Stimulated activated CD4-positive, alpha-beta T cell treated with anti-CD3 and anti-CD28 coated beads, TNF-alpha, amount 100 ng/mL, for 4 hours (primary cell): ENCODE results near the gene TEC.

Source experiments
- DNase-seq, 3 experiments: peaks; one replicate each; pipeline ENCODE4 v3.0.0-alpha.2; 2020; ENCODE audit warnings: low read depth in 3 of 3

Gene TEC

DNA sequence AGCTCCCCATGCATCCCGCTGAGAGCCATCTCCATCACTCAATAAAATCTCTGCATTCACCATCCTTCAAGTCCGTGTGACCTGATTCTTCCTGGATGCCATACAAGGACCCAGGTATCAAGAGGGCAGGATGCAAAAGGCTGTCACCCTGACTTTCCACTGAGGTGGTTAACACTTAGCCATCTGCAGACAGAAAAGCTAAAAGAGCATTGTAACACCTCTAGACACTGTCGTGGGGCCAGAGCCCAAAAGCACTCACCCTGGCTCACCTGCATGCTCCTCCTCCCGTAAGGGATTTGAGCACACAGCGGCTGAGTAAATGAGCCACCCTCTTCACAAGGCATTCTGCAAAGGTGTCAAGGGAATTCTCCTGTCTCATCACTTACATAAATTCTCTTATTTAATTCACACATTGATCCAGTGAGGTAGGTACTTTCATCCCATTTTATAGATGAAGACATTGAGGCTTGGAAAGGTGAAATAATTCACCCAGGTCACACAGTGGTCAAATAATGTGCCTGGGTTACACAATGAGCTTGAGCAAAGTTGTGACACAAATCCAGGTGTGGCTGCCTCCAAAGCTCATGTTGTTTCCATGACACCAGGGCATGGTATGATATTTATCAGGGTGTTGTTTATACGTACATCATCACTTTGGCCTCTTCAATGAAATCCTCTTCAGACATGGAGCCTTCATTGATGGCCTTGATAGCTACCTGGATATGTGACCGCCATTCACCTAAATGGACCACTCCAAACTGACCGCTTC lies 183.6 kb downstream of the TEC start:
- DNase-seq, result no peak
